T-helper 17 cell (primary cell): ENCODE results near the gene TREH. TPM values are rescaled to one million over a fixed set of nuclear protein-coding genes. Genes with fewer than 3 reads are reported as not detected.

Experiments used
- ATAC-seq: fragments of 150-1000 bp; cut with Tn5 transposase; 2 replicates; pipeline ENCODE4 v1.10.0; 2021; ENCODE audit warnings: mild to moderate bottlenecking, moderate library complexity
- DNase-seq, 3 donors: peaks; one replicate each; pipeline versions ENCODE4 v3.0.0 to v3.0.0-alpha.2; 2020 to 2021
- H3K9me3 ChIP-seq: one replicate; pipeline ENCODE4 v1.7.0; 2013; ENCODE audit warnings: low read length, mild to moderate bottlenecking; ENCODE audit not compliant: control insufficient read depth, poor library complexity, severe bottlenecking
- H3K27ac Mint-ChIP-seq: one replicate; pipeline ENCODE4 v1.8.0; 2022; ENCODE audit warnings: mild to moderate bottlenecking, moderate library complexity, mixed read lengths
- H3K27me3 Mint-ChIP-seq: one replicate; pipeline ENCODE4 v1.8.0; 2022; ENCODE audit warnings: mixed read lengths
- H3K36me3 Mint-ChIP-seq: one replicate; pipeline ENCODE4 v1.8.0; 2022; ENCODE audit warnings: low read depth, mixed read lengths
- H3K4me1 Mint-ChIP-seq: one replicate; pipeline ENCODE4 v1.8.0; 2022; ENCODE audit warnings: mild to moderate bottlenecking, mixed read lengths
- H3K4me3 Mint-ChIP-seq: one replicate; pipeline ENCODE4 v1.8.0; 2022; ENCODE audit warnings: mild to moderate bottlenecking, moderate library complexity, mixed read lengths
- total RNA-seq, 4 donors: library from RNA in 2 of 4; stranded (reverse) in 2 of 4; gene quantifications; one replicate each; pipeline ENCODE4 v1.2.3 and lab custom pipeline; 2022 to 2026

The TREH gene
- total RNA-seq, 2 donors from 2014 or later, result not detected

GRCh38 chr11:118645066-118645715, 34.3 kb downstream of the TREH start:
- DNase-seq (no peak), ATAC-seq (no peak)
- no peaks in the 10 kb centered on the region for H3K27me3 Mint-ChIP-seq
- no peak overlapping the region for H3K4me3 Mint-ChIP-seq
- H3K4me1 Mint-ChIP-seq, result peaks cover 5% of the 10 kb centered on the region
- peaks cover 2% of the 10 kb centered on the region for H3K36me3 Mint-ChIP-seq
- no peaks in the 10 kb centered on the region for H3K9me3 ChIP-seq
- H3K27ac Mint-ChIP-seq, result no peak overlapping the region

GRCh38 chr11:118644496-118644895, 35.0 kb downstream of the TREH start:
- ATAC-seq, result no peak
- peaks cover 2% of the 10 kb centered on the region for H3K36me3 Mint-ChIP-seq
- H3K27ac Mint-ChIP-seq, result no peak overlapping the region
- no peak for DNase-seq
- H3K4me1 Mint-ChIP-seq, result peaks cover 5% of the 10 kb centered on the region
- no peak overlapping the region for H3K4me3 Mint-ChIP-seq
- H3K27me3 Mint-ChIP-seq, result no peaks in the 10 kb centered on the region
- H3K9me3 ChIP-seq, result no peaks in the 10 kb centered on the region

DNA sequence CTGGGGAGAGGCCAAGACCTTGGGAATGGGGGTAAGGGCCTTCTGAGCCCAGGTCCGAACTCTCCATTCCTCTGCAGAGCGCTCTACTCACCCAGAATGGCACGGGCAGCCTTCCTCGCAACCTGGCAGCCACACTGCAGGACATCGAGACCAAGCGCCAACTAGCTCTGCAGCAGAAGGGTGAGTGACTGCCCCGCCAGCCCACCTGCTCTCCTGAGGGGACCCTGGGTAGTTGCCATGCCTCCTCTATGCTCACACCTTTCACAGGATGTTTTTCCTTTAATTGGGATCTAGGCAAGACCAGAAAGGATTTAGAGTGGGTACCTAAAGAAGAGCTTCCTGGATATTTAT, 35.5 kb downstream of the TREH start:
- no peak for ATAC-seq
- Mint-ChIP-seq H3K36me3 (peaks cover 2% of the 10 kb centered on the region), H3K27me3 (no peaks in the 10 kb centered on the region), H3K27ac (no peak overlapping the region), H3K4me3 (no peak overlapping the region), H3K4me1 (peaks cover 5% of the 10 kb centered on the region)
- DNase-seq, result no peak
- H3K9me3 ChIP-seq, result no peaks in the 10 kb centered on the region

GRCh38 chr11:118643142-118643994, 36.1 kb downstream of the TREH start:
- no peaks in the 10 kb centered on the region for H3K9me3 ChIP-seq
- H3K36me3 Mint-ChIP-seq, result peaks cover 2% of the 10 kb centered on the region
- no peak for DNase-seq
- H3K4me1 Mint-ChIP-seq, result peaks cover 5% of the 10 kb centered on the region
- H3K27me3 Mint-ChIP-seq, result no peaks in the 10 kb centered on the region
- H3K27ac Mint-ChIP-seq, result no peak overlapping the region
- no peak for ATAC-seq
- H3K4me3 Mint-ChIP-seq, result no peak overlapping the region

GRCh38 chr11:118641397-118642019, 37.9 kb downstream of the TREH start:
- no peaks in the 10 kb centered on the region for H3K9me3 ChIP-seq
- DNase-seq (no peak), ATAC-seq (no peak)
- H3K27ac Mint-ChIP-seq, result no peak overlapping the region
- H3K4me1 Mint-ChIP-seq, result peaks cover 6% of the 10 kb centered on the region
- H3K4me3 Mint-ChIP-seq, result no peak overlapping the region
- H3K36me3 Mint-ChIP-seq, result peaks cover 2% of the 10 kb centered on the region
- no peaks in the 10 kb centered on the region for H3K27me3 Mint-ChIP-seq

- Mint-ChIP-seq H3K27ac (no peak overlapping the region), H3K4me1 (peaks cover 6% of the 10 kb centered on the region), H3K36me3 (peaks cover 2% of the 10 kb centered on the region), H3K27me3 (peaks cover 4% of the 10 kb centered on the region), H3K4me3 (no peak overlapping the region)
- no peak for DNase-seq
- ATAC-seq, result no peak
- H3K9me3 ChIP-seq, result no peaks in the 10 kb centered on the region
These were observed 38.9 kb downstream of the TREH start for GRCh38 chr11:118640332-118641154.

DNA sequence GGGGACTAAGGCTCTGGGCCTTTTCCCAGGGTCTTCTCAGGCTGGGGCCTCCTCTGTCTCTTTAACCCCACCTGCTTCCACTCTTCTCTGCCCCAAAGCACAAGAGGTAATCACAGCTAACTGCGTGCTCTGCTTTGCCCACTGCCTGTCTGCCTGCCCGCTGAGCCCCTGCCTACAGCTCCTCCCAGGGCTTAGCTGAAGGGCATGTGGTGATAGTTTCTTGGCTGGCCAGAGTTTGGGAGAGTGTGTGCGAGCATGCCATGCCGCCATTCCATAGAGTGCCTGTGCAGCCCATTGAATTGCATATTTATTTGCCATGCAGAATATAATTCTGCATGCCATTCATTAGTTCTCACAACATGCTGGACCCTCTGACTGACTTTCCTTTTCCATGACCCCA, 39.6 kb downstream of the TREH start:
- Mint-ChIP-seq H3K36me3 (peaks cover 2% of the 10 kb centered on the region), H3K4me3 (no peak overlapping the region), H3K27ac (no peak overlapping the region), H3K4me1 (peaks cover 6% of the 10 kb centered on the region), H3K27me3 (peaks cover 4% of the 10 kb centered on the region)
- ATAC-seq, result no peak
- DNase-seq, result no peak
- H3K9me3 ChIP-seq, result no peaks in the 10 kb centered on the region

- Mint-ChIP-seq H3K4me1 (peaks cover 6% of the 10 kb centered on the region), H3K27me3 (peaks cover 4% of the 10 kb centered on the region), H3K4me3 (no peak overlapping the region), H3K27ac (no peak overlapping the region), H3K36me3 (peaks cover 4% of the 10 kb centered on the region)
- DNase-seq (no peak), ATAC-seq (no peak)
- no peaks in the 10 kb centered on the region for H3K9me3 ChIP-seq
These were observed 40.7 kb downstream of the TREH start for GRCh38 chr11:118638726-118639125.

DNA sequence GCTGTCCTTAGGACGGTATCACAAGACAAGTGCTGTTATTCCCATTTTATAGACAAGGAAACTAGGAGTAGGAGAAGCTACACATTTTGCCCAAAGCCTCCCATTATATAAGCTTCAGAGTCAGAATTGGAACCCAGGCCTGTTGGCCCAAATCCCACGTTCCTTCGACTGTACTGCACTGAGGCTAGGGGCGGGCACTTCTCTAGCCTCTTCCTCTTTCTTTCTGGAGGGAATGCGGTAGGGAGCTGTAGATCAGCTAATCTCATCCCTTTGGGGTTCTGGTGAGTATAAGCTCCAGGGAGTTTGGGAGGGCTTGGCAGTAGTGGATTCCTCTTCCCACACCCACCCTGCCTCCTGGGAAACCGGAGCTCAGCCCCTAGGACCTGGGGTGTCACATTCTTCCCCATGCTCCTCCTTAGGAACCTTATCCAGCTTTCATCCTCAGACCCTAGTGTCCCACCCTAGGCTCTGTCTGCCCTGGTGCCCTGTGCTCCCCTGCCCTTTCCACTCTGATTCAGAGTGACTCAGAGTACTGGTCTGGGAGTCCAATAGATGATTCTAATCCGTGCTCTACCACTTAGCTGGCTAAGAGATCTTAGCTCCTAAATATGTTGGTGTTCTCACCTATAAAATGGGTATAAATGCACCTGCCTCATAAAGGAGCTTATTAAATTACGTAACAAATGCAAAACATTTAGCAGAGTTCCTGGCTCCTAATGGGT, 42.7 kb downstream of the TREH start:
- H3K9me3 ChIP-seq, result no peaks in the 10 kb centered on the region

DNA sequence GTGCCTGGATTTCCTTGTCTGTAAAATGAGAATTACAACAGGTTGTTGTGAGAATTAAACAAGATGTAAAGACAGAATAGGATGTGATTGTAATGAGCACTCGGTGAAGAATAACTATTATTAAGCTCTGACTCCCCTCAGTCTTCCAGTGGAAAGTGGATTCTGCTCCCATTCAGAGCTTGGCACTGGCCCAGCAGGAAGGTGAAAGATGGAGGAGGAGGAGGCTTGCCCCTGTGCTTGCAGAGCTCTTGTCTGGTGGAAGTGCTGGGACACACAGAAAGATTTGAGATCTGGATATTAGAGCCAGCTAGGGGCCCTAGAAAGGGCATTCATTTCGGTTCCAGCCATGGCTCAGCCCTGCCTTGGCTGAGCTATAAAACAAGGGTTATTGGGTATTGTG, 43.8 kb downstream of the TREH start:
- H3K4me1 Mint-ChIP-seq, result peaks cover 4% of the 10 kb centered on the region
- H3K27ac Mint-ChIP-seq, result no peak overlapping the region
- DNase-seq, result no peak
- peaks cover 2% of the 10 kb centered on the region for H3K36me3 Mint-ChIP-seq
- H3K9me3 ChIP-seq, result no peaks in the 10 kb centered on the region
- H3K27me3 Mint-ChIP-seq, result peaks cover 9% of the 10 kb centered on the region
- no peak for ATAC-seq
- H3K4me3 Mint-ChIP-seq, result no peak overlapping the region

More for the DNA sequence above, 42.7 kb downstream of the TREH start:
- no peak for DNase-seq
- Mint-ChIP-seq H3K4me1 (peaks cover 3% of the 10 kb centered on the region), H3K27ac (peak overlapping the region; percentile 43), H3K4me3 (no peak overlapping the region), H3K27me3 (peaks cover 9% of the 10 kb centered on the region), H3K36me3 (peaks cover 4% of the 10 kb centered on the region)
- ATAC-seq, result no peak

DNA sequence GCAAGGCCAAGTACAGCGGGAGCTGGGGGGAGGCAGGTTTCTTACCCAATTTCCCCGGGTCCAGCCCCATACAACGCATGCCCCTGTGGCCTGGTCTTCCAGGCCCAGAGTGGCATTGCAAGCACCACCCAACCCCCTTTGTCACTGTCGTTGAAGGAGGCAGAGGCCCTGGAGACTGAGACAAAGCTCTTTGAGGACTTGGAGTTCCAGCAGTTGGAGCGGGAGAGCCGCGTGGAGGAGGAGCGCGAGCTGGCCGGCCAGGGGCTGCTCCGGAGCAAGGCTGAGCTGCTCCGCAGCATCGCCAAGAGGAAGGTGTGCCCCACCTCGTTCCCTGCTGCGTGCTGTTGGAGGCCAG, 44.2 kb downstream of the TREH start:
- Mint-ChIP-seq H3K36me3 (peaks cover 2% of the 10 kb centered on the region), H3K4me3 (no peak overlapping the region), H3K27ac (no peak overlapping the region), H3K4me1 (peaks cover 4% of the 10 kb centered on the region), H3K27me3 (peaks cover 9% of the 10 kb centered on the region)
- DNase-seq, result no peak
- H3K9me3 ChIP-seq, result no peaks in the 10 kb centered on the region
- ATAC-seq, result no peak

- H3K27ac Mint-ChIP-seq, result no peak overlapping the region
These were observed 44.8 kb downstream of the TREH start for GRCh38 chr11:118634431-118635236.

More at GRCh38 chr11:118634431-118635236, 44.8 kb downstream of the TREH start:
- H3K4me3 Mint-ChIP-seq, result peak overlapping the region; percentile 59
- H3K4me1 Mint-ChIP-seq, result peaks cover 4% of the 10 kb centered on the region
- ATAC-seq (peak; percentile 60), DNase-seq (no peak)
- H3K36me3 Mint-ChIP-seq, result peaks cover 2% of the 10 kb centered on the region
- H3K27me3 Mint-ChIP-seq, result peaks cover 9% of the 10 kb centered on the region
- H3K9me3 ChIP-seq, result no peaks in the 10 kb centered on the region
